GDM1 (cell line): ENCODE results near the gene TMEM141.
A peak's percentile ranks its signal among the peaks of the same experiment; 100 is the strongest.

ENCODE experiments used
- DNase-seq: peaks from one replicate; lab custom pipeline; 2025; lab: John Stamatoyannopoulos, UW

Gene TMEM141

GRCh38 chr9:136790640-136791515 is at the start of gene TMEM141:
Gene TMEM141 (plus strand): TSS chr9:136791344. CDS start chr9:136791371, 27 bp downstream.
- peak; percentile 99 for DNase-seq

GRCh38 chr9:136741883-136742571 is 49.1 kb upstream of the TMEM141 start:
- DNase-seq = no peak

GRCh38 chr9:136742591-136743391 is 48.4 kb upstream of the TMEM141 start, which contains the start of gene LCN10:
Gene LCN10 (minus strand): TSS chr9:136742940. CDS start chr9:136742903, 37 bp downstream.
- no peak for DNase-seq

GRCh38 chr9:136743639-136744211 is 47.4 kb upstream of the TMEM141 start:
- DNase-seq = no peak

GRCh38 chr9:136744773-136745172 is 46.4 kb upstream of the TMEM141 start:
- no peak for DNase-seq

- no peak for DNase-seq
Measured at GRCh38 chr9:136745389-136746154, 45.6 kb upstream of the TMEM141 start.

- DNase-seq = no peak
Measured at GRCh38 chr9:136746155-136746490, 45.0 kb upstream of the TMEM141 start.

- DNase-seq = no peak
Measured at GRCh38 chr9:136746621-136747020, 44.5 kb upstream of the TMEM141 start.

GRCh38 chr9:136747161-136748060 is 43.7 kb upstream of the TMEM141 start:
- DNase-seq = no peak

GRCh38 chr9:136748201-136748600 is 42.9 kb upstream of the TMEM141 start, which contains the start of gene LCN6:
Gene LCN6 (minus strand): TSS chr9:136748525. CDS start chr9:136748483, 42 bp downstream.
- DNase-seq = no peak

GRCh38 chr9:136748666-136749611 is 42.2 kb upstream of the TMEM141 start:
- no peak for DNase-seq

- DNase-seq = no peak
Measured at GRCh38 chr9:136750526-136750925, 40.6 kb upstream of the TMEM141 start.

- no peak for DNase-seq
Measured at GRCh38 chr9:136751244-136751643, 39.9 kb upstream of the TMEM141 start.

- no peak for DNase-seq
Measured at GRCh38 chr9:136751814-136752213, 39.3 kb upstream of the TMEM141 start.

GRCh38 chr9:136753371-136754058 is 37.6 kb upstream of the TMEM141 start:
- no peak for DNase-seq

- no peak for DNase-seq
Measured at GRCh38 chr9:136754059-136754572, 37.0 kb upstream of the TMEM141 start.

- DNase-seq = no peak
Measured at GRCh38 chr9:136754626-136755301, 36.4 kb upstream of the TMEM141 start.
